Measurements from ENCODE around the gene LYPD6B.
A peak's percentile ranks its signal among the peaks of the same experiment; 100 is the strongest.
"Not testable (repeated sequence)": the region's sequence is repeated elsewhere in the genome, so short reads cannot be mapped to it uniquely, and the experiment has no call there.

The LYPD6B gene

DNA sequence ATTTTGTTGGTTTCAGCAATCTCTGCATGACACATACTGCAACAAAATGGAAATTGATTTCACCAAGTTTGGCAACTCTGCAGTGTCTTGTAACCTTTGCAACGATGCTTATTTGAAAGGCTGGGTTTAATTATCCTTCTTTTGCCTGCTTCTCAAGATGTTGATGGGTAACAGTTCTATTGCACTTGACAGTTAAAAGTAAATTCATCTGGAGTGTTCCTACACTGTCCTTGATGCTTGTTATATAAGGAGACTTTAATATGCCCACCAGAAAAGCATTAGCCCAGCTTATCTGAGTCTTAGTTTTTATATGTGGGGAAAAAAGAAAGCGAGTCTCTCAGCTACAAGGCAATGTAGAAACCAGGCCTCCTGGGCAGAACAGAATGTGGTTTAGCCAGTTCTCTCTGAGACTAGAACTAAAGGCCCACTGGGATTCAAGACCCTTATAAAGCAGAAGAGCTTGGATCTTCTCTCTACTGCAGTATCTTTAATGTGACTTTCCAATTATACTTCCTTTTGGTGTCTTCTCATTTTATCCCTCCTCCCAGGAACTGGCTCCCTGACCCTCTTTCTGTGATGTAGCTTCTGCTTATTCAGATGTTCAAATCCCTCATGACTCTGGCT lies 185.1 kb downstream of the LYPD6B start:
- Histone ChIP-seq H3K4me1 (ENCODE audit: control insufficient read depth, insufficient read depth, low read length) (peaks cover 9% of the 10 kb centered on the region), H3K4me3 (ENCODE audit: low read length) (no peak overlapping the region), H3K9ac (ENCODE audit: low read length) (no peak overlapping the region), H3K36me3 (ENCODE audit: control insufficient read depth, insufficient read depth, low read length, severe bottlenecking) (no peaks in the 10 kb centered on the region), H3K9me3 (ENCODE audit: control insufficient read depth, low read length) (no peaks in the 10 kb centered on the region), H3K27me3 (replicated peaks; ENCODE audit: control insufficient read depth, insufficient read depth, low read length) (peaks cover 22% of the 10 kb centered on the region)
- peak; percentile 64 for DNase-seq (ENCODE audit: low read depth)

- no peak overlapping the region for H3K4me3 ChIP-seq (ENCODE audit: low read length)
- no peaks in the 10 kb centered on the region for H3K36me3 ChIP-seq (ENCODE audit: control insufficient read depth, insufficient read depth, low read length, severe bottlenecking)
- no peaks in the 10 kb centered on the region for H3K9me3 ChIP-seq (ENCODE audit: control insufficient read depth, low read length)
- DNase-seq (ENCODE audit: low read depth), result no peak
- peaks cover 9% of the 10 kb centered on the region for H3K4me1 ChIP-seq (ENCODE audit: control insufficient read depth, insufficient read depth, low read length)
- peaks cover 15% of the 10 kb centered on the region for H3K27me3 ChIP-seq (replicated peaks; ENCODE audit: control insufficient read depth, insufficient read depth, low read length)
- H3K9ac ChIP-seq (ENCODE audit: low read length), result no peak overlapping the region
Measured at GRCh38 chr2:149224543-149224942, 186.0 kb downstream of the LYPD6B start.

GRCh38 chr2:149225446-149225845 lies 186.9 kb downstream of the LYPD6B start:
- DNase-seq (ENCODE audit: low read depth), result no peak
- Histone ChIP-seq H3K9ac (ENCODE audit: low read length) (no peak overlapping the region), H3K27me3 (replicated peaks; ENCODE audit: control insufficient read depth, insufficient read depth, low read length) (peaks cover 20% of the 10 kb centered on the region), H3K36me3 (ENCODE audit: control insufficient read depth, insufficient read depth, low read length, severe bottlenecking) (no peaks in the 10 kb centered on the region), H3K9me3 (ENCODE audit: control insufficient read depth, low read length) (no peaks in the 10 kb centered on the region), H3K4me1 (ENCODE audit: control insufficient read depth, insufficient read depth, low read length) (peaks cover 9% of the 10 kb centered on the region), H3K4me3 (ENCODE audit: low read length) (no peak overlapping the region)

GRCh38 chr2:149226790-149227189 lies 188.3 kb downstream of the LYPD6B start:
- Histone ChIP-seq H3K36me3 (ENCODE audit: control insufficient read depth, insufficient read depth, low read length, severe bottlenecking) (no peaks in the 10 kb centered on the region), H3K27me3 (replicated peaks; ENCODE audit: control insufficient read depth, insufficient read depth, low read length) (peaks cover 11% of the 10 kb centered on the region), H3K4me1 (ENCODE audit: control insufficient read depth, insufficient read depth, low read length) (peaks cover 9% of the 10 kb centered on the region), H3K9me3 (ENCODE audit: control insufficient read depth, low read length) (no peaks in the 10 kb centered on the region), H3K4me3 (ENCODE audit: low read length) (no peak overlapping the region), H3K9ac (ENCODE audit: low read length) (no peak overlapping the region)
- DNase-seq (ENCODE audit: low read depth), result no peak

DNA sequence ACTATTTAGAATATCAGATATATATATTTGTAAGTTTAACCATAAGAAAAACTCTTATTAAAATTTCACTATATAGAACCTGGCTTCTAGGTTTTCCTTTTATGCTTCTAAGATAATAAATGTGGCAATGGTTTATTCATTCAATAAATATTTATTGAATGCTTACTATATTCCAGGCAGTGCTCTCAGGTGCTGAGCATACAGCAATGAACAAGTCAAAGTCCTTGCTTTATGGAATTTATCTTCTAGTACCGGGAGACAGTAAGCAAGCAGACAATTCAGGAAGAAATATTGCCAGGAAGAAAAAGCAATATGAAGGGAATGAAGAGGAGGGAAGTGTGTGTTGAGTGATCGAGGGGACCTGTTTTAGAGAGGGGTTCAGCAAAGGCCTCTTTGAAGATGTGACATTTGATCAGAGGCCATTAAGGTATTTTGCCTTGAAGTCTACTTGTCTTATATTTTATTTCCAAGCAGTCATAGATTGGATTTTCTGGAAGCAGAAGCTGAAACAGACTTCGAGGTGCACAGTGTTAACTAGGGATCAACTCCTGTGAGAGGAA lies 197.4 kb downstream of the LYPD6B start:
- no peak overlapping the region for H3K9ac ChIP-seq (ENCODE audit: low read length)

GRCh38 chr2:149236410-149236809 lies 197.9 kb downstream of the LYPD6B start:
- DNase-seq (ENCODE audit: low read depth), result no peak
- H3K36me3 ChIP-seq (ENCODE audit: control insufficient read depth, insufficient read depth, low read length, severe bottlenecking), result no peaks in the 10 kb centered on the region
- no peaks in the 10 kb centered on the region for H3K4me1 ChIP-seq (ENCODE audit: control insufficient read depth, insufficient read depth, low read length)
- H3K27me3 ChIP-seq (replicated peaks; ENCODE audit: control insufficient read depth, insufficient read depth, low read length), result no peaks in the 10 kb centered on the region
- no peaks in the 10 kb centered on the region for H3K9me3 ChIP-seq (ENCODE audit: control insufficient read depth, low read length)
- H3K9ac ChIP-seq (ENCODE audit: low read length), result no peak overlapping the region
- H3K4me3 ChIP-seq (ENCODE audit: low read length), result no peak overlapping the region

More for the DNA sequence above, 197.4 kb downstream of the LYPD6B start:
- Histone ChIP-seq H3K27me3 (replicated peaks; ENCODE audit: control insufficient read depth, insufficient read depth, low read length) (no peaks in the 10 kb centered on the region), H3K4me3 (ENCODE audit: low read length) (no peak overlapping the region), H3K36me3 (ENCODE audit: control insufficient read depth, insufficient read depth, low read length, severe bottlenecking) (no peaks in the 10 kb centered on the region), H3K9me3 (ENCODE audit: control insufficient read depth, low read length) (no peaks in the 10 kb centered on the region), H3K4me1 (ENCODE audit: control insufficient read depth, insufficient read depth, low read length) (no peaks in the 10 kb centered on the region)
- no peak for DNase-seq (ENCODE audit: low read depth)

DNA sequence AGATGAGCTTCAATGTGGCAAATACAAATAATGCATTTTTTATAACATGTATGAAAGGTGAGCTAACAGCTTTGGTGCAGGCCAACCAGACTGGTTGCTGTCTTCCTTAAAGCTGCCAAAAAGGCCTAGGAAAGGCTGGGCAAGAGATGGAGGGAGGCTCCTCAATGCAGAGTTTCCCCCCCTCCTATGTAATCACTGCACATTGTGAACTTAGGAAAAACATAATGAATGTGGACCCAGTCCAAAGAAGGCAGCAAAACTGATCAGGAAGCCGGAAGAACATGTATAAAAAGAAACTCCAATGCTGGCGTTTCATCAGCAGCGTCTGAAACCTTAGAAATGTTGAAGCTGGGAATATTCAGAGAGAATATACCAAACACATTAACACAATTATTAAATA lies 207.7 kb downstream of the LYPD6B start:
- DNase-seq (ENCODE audit: low read depth), result no peak
- Histone ChIP-seq H3K4me3 (ENCODE audit: low read length) (no peak overlapping the region), H3K27me3 (replicated peaks; ENCODE audit: control insufficient read depth, insufficient read depth, low read length) (no peaks in the 10 kb centered on the region), H3K36me3 (ENCODE audit: control insufficient read depth, insufficient read depth, low read length, severe bottlenecking) (no peaks in the 10 kb centered on the region), H3K4me1 (ENCODE audit: control insufficient read depth, insufficient read depth, low read length) (no peaks in the 10 kb centered on the region), H3K9me3 (ENCODE audit: control insufficient read depth, low read length) (no peaks in the 10 kb centered on the region), H3K9ac (ENCODE audit: low read length) (no peak overlapping the region)

- peaks cover 13% of the 10 kb centered on the region for H3K9me3 ChIP-seq (ENCODE audit: control insufficient read depth, low read length)
- not testable (repeated sequence) for H3K4me1 ChIP-seq (ENCODE audit: control insufficient read depth, insufficient read depth, low read length); H3K27me3 ChIP-seq (replicated peaks; ENCODE audit: control insufficient read depth, insufficient read depth, low read length); H3K9ac ChIP-seq (ENCODE audit: low read length); H3K36me3 ChIP-seq (ENCODE audit: control insufficient read depth, insufficient read depth, low read length, severe bottlenecking); DNase-seq (ENCODE audit: low read depth); H3K4me3 ChIP-seq (ENCODE audit: low read length)
Measured at GRCh38 chr2:149251436-149251835, 212.9 kb downstream of the LYPD6B start.

- H3K9me3 ChIP-seq (ENCODE audit: control insufficient read depth, low read length), result peaks cover 13% of the 10 kb centered on the region
- not testable (repeated sequence) for DNase-seq (ENCODE audit: low read depth); H3K36me3 ChIP-seq (ENCODE audit: control insufficient read depth, insufficient read depth, low read length, severe bottlenecking)
Measured at GRCh38 chr2:149256877-149257276, 218.4 kb downstream of the LYPD6B start.

DNA sequence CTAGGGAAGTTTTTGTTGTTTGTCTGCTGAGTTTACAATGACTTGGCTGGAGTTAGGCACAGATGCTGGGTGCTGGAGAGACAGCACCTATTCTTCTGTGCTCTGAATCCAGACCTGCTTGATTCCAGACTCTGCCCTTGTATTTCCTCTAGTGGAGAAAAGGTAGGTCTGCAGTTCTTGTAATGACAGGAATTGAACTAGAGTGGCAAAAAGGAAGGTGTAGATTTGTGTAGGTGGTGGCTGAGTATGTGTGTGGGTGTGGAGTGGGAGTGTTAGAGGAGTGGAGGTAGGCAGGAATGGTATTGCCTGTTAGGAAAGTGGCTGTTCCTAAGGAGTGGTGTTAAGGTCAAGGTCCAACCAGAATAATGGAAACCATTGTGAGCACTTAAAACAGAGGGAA lies 220.0 kb downstream of the LYPD6B start:
- DNase-seq (ENCODE audit: low read depth), result no peak
- Histone ChIP-seq H3K4me3 (ENCODE audit: low read length) (no peak overlapping the region), H3K4me1 (ENCODE audit: control insufficient read depth, insufficient read depth, low read length) (no peaks in the 10 kb centered on the region), H3K9ac (ENCODE audit: low read length) (no peak overlapping the region), H3K36me3 (ENCODE audit: control insufficient read depth, insufficient read depth, low read length, severe bottlenecking) (no peaks in the 10 kb centered on the region), H3K27me3 (replicated peaks; ENCODE audit: control insufficient read depth, insufficient read depth, low read length) (peaks cover 3% of the 10 kb centered on the region), H3K9me3 (ENCODE audit: control insufficient read depth, low read length) (peaks cover 13% of the 10 kb centered on the region)

More at GRCh38 chr2:149256877-149257276, 218.4 kb downstream of the LYPD6B start:
- H3K4me1 ChIP-seq (ENCODE audit: control insufficient read depth, insufficient read depth, low read length); H3K4me3 ChIP-seq (ENCODE audit: low read length); H3K27me3 ChIP-seq (replicated peaks; ENCODE audit: control insufficient read depth, insufficient read depth, low read length); H3K9ac ChIP-seq (ENCODE audit: low read length): not testable (repeated sequence)

GRCh38 chr2:149259136-149259535 lies 220.6 kb downstream of the LYPD6B start:
- Histone ChIP-seq H3K9ac (ENCODE audit: low read length) (no peak overlapping the region), H3K36me3 (ENCODE audit: control insufficient read depth, insufficient read depth, low read length, severe bottlenecking) (no peaks in the 10 kb centered on the region), H3K27me3 (replicated peaks; ENCODE audit: control insufficient read depth, insufficient read depth, low read length) (peaks cover 3% of the 10 kb centered on the region), H3K9me3 (ENCODE audit: control insufficient read depth, low read length) (peaks cover 13% of the 10 kb centered on the region), H3K4me1 (ENCODE audit: control insufficient read depth, insufficient read depth, low read length) (no peaks in the 10 kb centered on the region), H3K4me3 (ENCODE audit: low read length) (no peak overlapping the region)
- no peak for DNase-seq (ENCODE audit: low read depth)

DNA sequence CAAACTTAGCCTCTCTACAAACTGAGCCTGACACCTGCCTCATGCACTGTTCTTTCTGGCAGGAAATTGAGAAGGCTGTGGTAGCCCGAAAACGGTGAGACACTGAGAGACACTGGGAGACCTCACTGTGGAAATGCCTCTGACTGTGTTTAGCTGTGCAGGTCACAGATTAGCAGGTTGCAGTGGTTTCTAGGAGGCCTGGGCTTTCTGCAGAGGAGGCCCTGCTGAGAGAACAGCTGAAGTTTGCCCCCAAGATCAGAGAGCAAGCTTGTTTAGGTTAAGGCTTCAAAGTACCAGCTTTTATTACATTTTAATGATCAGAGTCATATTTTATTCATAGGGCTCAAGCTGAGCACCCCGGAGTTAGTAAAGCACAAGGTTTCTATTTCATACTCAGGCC lies 223.2 kb downstream of the LYPD6B start:
- no peaks in the 10 kb centered on the region for H3K4me1 ChIP-seq (ENCODE audit: control insufficient read depth, insufficient read depth, low read length)
- H3K4me3 ChIP-seq (ENCODE audit: low read length), result no peak overlapping the region
- H3K9ac ChIP-seq (ENCODE audit: low read length), result no peak overlapping the region
- no peaks in the 10 kb centered on the region for H3K36me3 ChIP-seq (ENCODE audit: control insufficient read depth, insufficient read depth, low read length, severe bottlenecking)
- H3K27me3 ChIP-seq (replicated peaks; ENCODE audit: control insufficient read depth, insufficient read depth, low read length), result peaks cover 3% of the 10 kb centered on the region
- no peak for DNase-seq (ENCODE audit: low read depth)
- H3K9me3 ChIP-seq (ENCODE audit: control insufficient read depth, low read length), result peaks cover 3% of the 10 kb centered on the region
